ENCODE data around the gene ZNF879. TPM values are rescaled to one million over a fixed set of nuclear protein-coding genes. Genes with fewer than 3 reads are reported as not detected.

Gene ZNF879
- total and polyA plus RNA-seq, 10 donors = 3.1 to 8.2 (median 6.6) TPM

GRCh38 chr5:178992291-178992895 is 31.2 kb upstream of the ZNF879 start:
- H3K4me1 ChIP-seq = peaks cover 0 to 13% (median 2%) of the 10 kb centered on the region in 6 donors
- H3K9me3 ChIP-seq = peaks cover 0 to 54% (median 33%) of the 10 kb centered on the region in 8 donors
- 68 to 75% (median 71%) methylated on average over 9 of the region's 9 CpGs for WGBS, 5 donors
- TF ChIP-seq POLR2A (IDR thresholded peaks at IDR 0.05) (no peak), POLR2AphosphoS5 (IDR thresholded peaks at IDR 0.05) (no peak), CTCF (IDR thresholded peaks at IDR 0.05 in 8 of 11, conservative IDR thresholded peaks at IDR 0.05 in 3 of 11) (no peak)
- H3K27me3 ChIP-seq (replicated peaks in 1 of 7) = peaks cover 0 to 59% (median 28%) of the 10 kb centered on the region in 7 donors
- H3K4me3 ChIP-seq = no peak overlapping the region
- DNase-seq = no peak
- H3K27ac ChIP-seq = no peak overlapping the region
- intact Hi-C loops (cut with DNase I; ENCODE audit: low total_unique reads) = no loop called here
- H3K36me3 ChIP-seq = no peaks in the 10 kb centered on the region

- intact Hi-C loops (cut with DNase I; ENCODE audit: low total_unique reads) = no loop called here
- H3K4me3 ChIP-seq = no peak overlapping the region
- no peak overlapping the region for H3K27ac ChIP-seq
- TF ChIP-seq POLR2A (IDR thresholded peaks at IDR 0.05) (no peak), POLR2AphosphoS5 (IDR thresholded peaks at IDR 0.05) (no peak), CTCF (IDR thresholded peaks at IDR 0.05 in 8 of 11, conservative IDR thresholded peaks at IDR 0.05 in 3 of 11) (no peak)
- 13 to 35% (median 21%) methylated on average over 19 to 20 of the region's 20 CpGs for WGBS, 5 donors
- peaks cover 0 to 45% (median 25%) of the 10 kb centered on the region in 8 donors for H3K9me3 ChIP-seq
- H3K27me3 ChIP-seq (replicated peaks in 1 of 7) = peaks cover 0 to 59% (median 28%) of the 10 kb centered on the region in 7 donors
- no peaks in the 10 kb centered on the region for H3K36me3 ChIP-seq
- peak; percentile 51 for DNase-seq
- peaks cover 0 to 13% (median 2%) of the 10 kb centered on the region in 6 donors for H3K4me1 ChIP-seq
Observed at GRCh38 chr5:178993236-178993765, 30.3 kb upstream of the ZNF879 start.

- H3K27ac ChIP-seq = no peak overlapping the region
- intact Hi-C loops (cut with DNase I; ENCODE audit: low total_unique reads) = no loop called here
- H3K36me3 ChIP-seq = no peaks in the 10 kb centered on the region
- H3K27me3 ChIP-seq (replicated peaks in 1 of 7) = peaks cover 0 to 59% (median 28%) of the 10 kb centered on the region in 7 donors
- H3K9me3 ChIP-seq = peaks cover 0 to 43% (median 19%) of the 10 kb centered on the region in 8 donors
- TF ChIP-seq POLR2A (IDR thresholded peaks at IDR 0.05) (no peak), POLR2AphosphoS5 (IDR thresholded peaks at IDR 0.05) (no peak), CTCF (IDR thresholded peaks at IDR 0.05 in 8 of 11, conservative IDR thresholded peaks at IDR 0.05 in 3 of 11) (no peak)
- H3K4me3 ChIP-seq = no peak overlapping the region
- peaks cover 0 to 13% (median 2%) of the 10 kb centered on the region in 6 donors for H3K4me1 ChIP-seq
- 24 to 50% (median 30%) methylated on average over 19 to 53 of the region's 53 CpGs for WGBS, 5 donors
- peak; percentile 52 for DNase-seq
Observed at GRCh38 chr5:178993955-178994579, 29.5 kb upstream of the ZNF879 start.
